Loucy (cell line): ENCODE data around the gene POU4F1.

Experiments used
- H2AFZ ChIP-seq: fragments of 200-600 bp; sonication (generic); 2 replicates; pipeline ENCODE4 v1.6.0; 2016; ENCODE audit warnings: antibody characterized with exemption, mild to moderate bottlenecking, low read length, moderate library complexity
- H3F3A ChIP-seq: fragments of 200-600 bp; 2 replicates; pipeline ENCODE4 v1.6.0; 2016; ENCODE audit warnings: antibody characterized with exemption, low read depth, mild to moderate bottlenecking
- H3K27me3 ChIP-seq: fragments of 200-600 bp; sonication (generic); 2 replicates; pipeline ENCODE4 v1.6.1; 2014; ENCODE audit warnings: low read length, mild to moderate bottlenecking; ENCODE audit not compliant: insufficient read depth, poor library complexity, severe bottlenecking
- H3K36me3 ChIP-seq: fragments of 200-600 bp; sonication (generic); 2 replicates; pipeline ENCODE4 v1.6.1; 2016; ENCODE audit warnings: low read length; ENCODE audit not compliant: insufficient read depth
- H3K4me1 ChIP-seq: fragments of 200-600 bp; sonication (generic); 2 replicates; pipeline ENCODE4 v1.5.1; 2014; ENCODE audit warnings: low read length, mild to moderate bottlenecking; ENCODE audit not compliant: insufficient read depth, poor library complexity, severe bottlenecking
- H3K4me2 ChIP-seq: fragments of 200-600 bp; sonication (generic); 2 replicates; pipeline ENCODE4 v1.6.0; 2014; ENCODE audit warnings: antibody characterized with exemption, low read length, low read depth, mild to moderate bottlenecking; ENCODE audit not compliant: poor library complexity, severe bottlenecking
- H3K4me3 ChIP-seq: fragments of 200-600 bp; sonication (generic); 2 replicates; pipeline ENCODE4 v1.5.1; 2014; ENCODE audit warnings: low read length, mild to moderate bottlenecking, mixed read lengths; ENCODE audit not compliant: poor library complexity, severe bottlenecking
- H3K79me2 ChIP-seq: fragments of 200-600 bp; sonication (generic); 2 replicates; pipeline ENCODE4 v1.6.1; 2014; ENCODE audit warnings: low read length; ENCODE audit not compliant: insufficient read depth
- H3K9ac ChIP-seq: fragments of 200-600 bp; sonication (generic); 2 replicates; pipeline ENCODE4 v1.6.0; 2014; ENCODE audit warnings: mild to moderate bottlenecking, low read depth, low read length, moderate library complexity; ENCODE audit not compliant: poor library complexity, severe bottlenecking
- H3K9me2 ChIP-seq: fragments of 200-600 bp; sonication (generic); replicated peaks from 2 replicates; pipeline ENCODE4 v1.6.1; 2016; ENCODE audit warnings: low read depth, low read length, mixed read lengths
- H3K9me3 ChIP-seq: fragments of 200-600 bp; sonication (generic); 2 replicates; pipeline ENCODE4 v1.6.1; 2014; ENCODE audit warnings: mild to moderate bottlenecking, antibody characterized with exemption, low read length, low read depth; ENCODE audit not compliant: insufficient read depth
- H4K20me1 ChIP-seq: fragments of 200-600 bp; sonication (generic); 2 replicates; pipeline ENCODE4 v1.6.0; 2014; ENCODE audit warnings: antibody characterized with exemption, low read length, mild to moderate bottlenecking; ENCODE audit not compliant: insufficient read depth, poor library complexity, severe bottlenecking
- CTCF ChIP-seq: fragments of 200-600 bp; sonication (generic); conservative IDR thresholded peaks from 2 replicates; pipeline ENCODE4 v1.5.1; 2014; ENCODE audit warnings: mild to moderate bottlenecking, antibody characterized with exemption, low read length
- EZH2phosphoT487 ChIP-seq: fragments of 200-600 bp; IDR thresholded peaks from 2 replicates; pipeline ENCODE4 v1.6.1; 2018; ENCODE audit warnings: antibody characterized with exemption, mild to moderate bottlenecking, moderate library complexity, borderline replicate concordance

POU4F1 gene

DNA sequence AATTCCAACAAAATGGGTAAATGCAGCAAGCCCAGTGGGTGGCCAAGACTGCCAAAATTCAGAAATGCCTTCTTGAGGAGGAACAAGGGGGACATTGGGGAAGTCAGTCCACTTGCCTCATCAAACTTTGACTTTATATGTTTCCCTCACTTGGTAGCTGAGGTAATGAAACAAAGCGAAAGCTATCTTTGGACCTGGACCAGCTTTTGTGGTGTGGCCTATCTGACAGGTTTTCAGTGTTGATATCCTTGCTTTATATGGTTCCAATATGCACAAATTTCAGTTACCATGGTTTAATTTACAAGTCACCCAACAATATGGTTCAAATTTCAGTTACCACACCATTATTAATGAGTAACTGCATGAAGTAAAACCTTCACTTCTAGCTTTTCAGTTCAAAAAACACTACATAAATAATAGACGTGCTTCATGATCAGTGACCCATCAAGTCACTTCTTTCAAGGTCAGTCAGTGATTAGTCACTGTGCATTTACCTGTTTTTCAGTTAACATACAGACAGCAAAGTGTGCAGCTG is 17.7 kb upstream of the POU4F1 start:
- no peak overlapping the region for H3K9ac ChIP-seq
- peaks cover 39% of the 10 kb centered on the region for H4K20me1 ChIP-seq
- no peak overlapping the region for H2AFZ ChIP-seq
- no peaks in the 10 kb centered on the region for H3K27me3 ChIP-seq
- peaks cover 63% of the 10 kb centered on the region for H3K79me2 ChIP-seq
- H3F3A ChIP-seq, result no peaks in the 10 kb centered on the region
- H3K4me1 ChIP-seq, result peaks cover 3% of the 10 kb centered on the region
- H3K36me3 ChIP-seq, result peaks cover 89% of the 10 kb centered on the region
- H3K9me3 ChIP-seq, result no peaks in the 10 kb centered on the region
- H3K4me2 ChIP-seq, result no peak overlapping the region
- H3K4me3 ChIP-seq, result no peak overlapping the region
- TF ChIP-seq CTCF, result no peak
- no peak for TF ChIP-seq EZH2phosphoT487
- no peaks in the 10 kb centered on the region for H3K9me2 ChIP-seq

GRCh38 chr13:78618411-78618810 is 15.1 kb upstream of the POU4F1 start:
- no peak overlapping the region for H3K4me3 ChIP-seq

GRCh38 chr13:78611040-78611439 is 7.7 kb upstream of the POU4F1 start:
- TF ChIP-seq EZH2phosphoT487 (no peak), CTCF (no peak)
- Histone ChIP-seq H3K4me2 (no peak overlapping the region), H3K9me3 (no peaks in the 10 kb centered on the region), H4K20me1 (peaks cover 7% of the 10 kb centered on the region), H3K4me3 (no peak overlapping the region), H3K36me3 (peaks cover 28% of the 10 kb centered on the region), H3K9me2 (no peaks in the 10 kb centered on the region), H3K79me2 (no peaks in the 10 kb centered on the region), H3K27me3 (no peaks in the 10 kb centered on the region), H3K4me1 (peaks cover 6% of the 10 kb centered on the region), H3K9ac (no peak overlapping the region), H2AFZ (no peak overlapping the region), H3F3A (0 out of 2 replicates have a peak, but pooled peaks cover 6% of the 10 kb centered on the region)

More at GRCh38 chr13:78618411-78618810, 15.1 kb upstream of the POU4F1 start:
- Histone ChIP-seq H3K4me1 (no peaks in the 10 kb centered on the region), H3K27me3 (no peaks in the 10 kb centered on the region), H3K9me3 (no peaks in the 10 kb centered on the region), H4K20me1 (peaks cover 29% of the 10 kb centered on the region), H3K36me3 (peaks cover 91% of the 10 kb centered on the region), H2AFZ (no peak overlapping the region), H3K79me2 (peaks cover 42% of the 10 kb centered on the region), H3K9me2 (no peaks in the 10 kb centered on the region), H3K4me2 (no peak overlapping the region), H3K9ac (no peak overlapping the region), H3F3A (no peaks in the 10 kb centered on the region)
- TF ChIP-seq EZH2phosphoT487 (no peak), CTCF (no peak)
